Retinal pigment epithelial cell (primary cell): ENCODE results near the gene DDX54.
"Not testable (repeated sequence)": the region's sequence is repeated elsewhere in the genome, so short reads cannot be mapped to it uniquely, and the experiment has no call there.

ENCODE experiments used
- DNase-seq: peaks from one replicate; pipeline ENCODE4 v3.0.0-alpha.2; 2010; ENCODE audit warnings: low read depth
- H3K4me3 ChIP-seq: 2 replicates; pipeline ENCODE4 v1.5.1; 2011; ENCODE audit warnings: mild to moderate bottlenecking, low read length, control low read depth, moderate library complexity
- TF ChIP-seq, protein P1 (sequence below): conservative IDR thresholded peaks from 2 replicates; pipeline ENCODE4 v1.5.1; 2011; ENCODE audit warnings: low read depth, low read length, control low read depth, inconsistent platforms

The DDX54 gene

DNA sequence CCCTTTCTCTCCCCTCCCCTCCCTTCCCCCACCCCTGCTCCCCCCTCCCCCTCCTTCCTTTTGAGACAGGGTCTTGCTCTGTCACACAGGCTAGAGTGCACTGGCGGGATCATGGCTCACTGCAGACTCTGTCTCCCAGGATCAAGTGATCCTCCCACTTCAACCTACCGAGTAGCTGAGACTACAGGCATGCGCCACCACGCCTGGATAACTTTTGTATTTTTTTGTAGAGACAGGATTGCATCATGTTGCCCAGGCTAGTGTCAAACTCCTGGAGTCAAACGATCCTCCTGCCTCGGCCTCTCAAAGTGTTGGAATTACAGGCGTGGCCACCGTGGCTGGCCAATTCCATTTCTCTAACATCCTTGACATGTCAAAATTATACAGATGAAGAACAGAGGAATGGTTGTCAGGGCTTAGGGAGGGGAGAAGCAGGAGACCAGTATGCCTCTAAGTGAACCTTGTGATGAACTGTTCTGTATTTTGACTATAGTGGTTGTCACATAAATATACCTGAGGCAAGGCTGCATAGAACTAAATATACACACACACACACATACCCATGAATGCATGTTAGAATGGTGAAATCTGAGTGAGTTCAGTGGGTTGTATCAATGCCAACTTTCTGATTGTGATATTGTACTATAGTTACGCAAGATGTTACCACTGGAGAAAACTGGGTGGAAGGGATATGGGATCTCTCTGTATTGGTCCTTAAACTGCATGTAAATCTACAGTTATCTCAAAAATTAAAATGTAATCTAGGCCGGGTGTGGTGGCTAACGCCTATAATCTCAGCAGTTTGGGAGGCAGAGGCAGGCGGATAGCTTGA lies 39.3 kb downstream of the DDX54 start:
- no peak overlapping the region for H3K4me3 ChIP-seq
- TF ChIP-seq, protein P1, sequence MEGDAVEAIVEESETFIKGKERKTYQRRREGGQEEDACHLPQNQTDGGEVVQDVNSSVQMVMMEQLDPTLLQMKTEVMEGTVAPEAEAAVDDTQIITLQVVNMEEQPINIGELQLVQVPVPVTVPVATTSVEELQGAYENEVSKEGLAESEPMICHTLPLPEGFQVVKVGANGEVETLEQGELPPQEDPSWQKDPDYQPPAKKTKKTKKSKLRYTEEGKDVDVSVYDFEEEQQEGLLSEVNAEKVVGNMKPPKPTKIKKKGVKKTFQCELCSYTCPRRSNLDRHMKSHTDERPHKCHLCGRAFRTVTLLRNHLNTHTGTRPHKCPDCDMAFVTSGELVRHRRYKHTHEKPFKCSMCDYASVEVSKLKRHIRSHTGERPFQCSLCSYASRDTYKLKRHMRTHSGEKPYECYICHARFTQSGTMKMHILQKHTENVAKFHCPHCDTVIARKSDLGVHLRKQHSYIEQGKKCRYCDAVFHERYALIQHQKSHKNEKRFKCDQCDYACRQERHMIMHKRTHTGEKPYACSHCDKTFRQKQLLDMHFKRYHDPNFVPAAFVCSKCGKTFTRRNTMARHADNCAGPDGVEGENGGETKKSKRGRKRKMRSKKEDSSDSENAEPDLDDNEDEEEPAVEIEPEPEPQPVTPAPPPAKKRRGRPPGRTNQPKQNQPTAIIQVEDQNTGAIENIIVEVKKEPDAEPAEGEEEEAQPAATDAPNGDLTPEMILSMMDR = no peak
- DNase-seq = no peak

DNA sequence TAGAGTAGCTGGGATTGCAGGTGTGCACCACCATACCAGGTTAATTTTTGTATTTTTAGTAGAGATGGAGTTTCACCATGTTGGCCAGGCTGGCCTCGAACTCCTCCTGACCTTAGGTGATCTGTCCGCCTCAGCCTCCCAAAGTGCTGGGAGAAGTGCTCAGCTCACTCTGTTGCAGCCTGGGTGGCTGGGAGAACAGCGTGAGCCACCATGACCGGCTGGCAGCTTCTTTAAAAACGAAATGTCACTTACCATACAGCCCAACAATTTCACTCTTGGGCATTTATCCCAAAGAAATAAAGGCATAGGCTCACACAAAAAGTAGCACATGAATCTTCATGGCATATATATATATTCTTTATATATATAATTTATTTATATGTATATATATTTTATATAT lies 40.5 kb downstream of the DDX54 start:
- H3K4me3 ChIP-seq = no peak overlapping the region
- DNase-seq = no peak
- TF ChIP-seq, protein P1 = no peak

DNA sequence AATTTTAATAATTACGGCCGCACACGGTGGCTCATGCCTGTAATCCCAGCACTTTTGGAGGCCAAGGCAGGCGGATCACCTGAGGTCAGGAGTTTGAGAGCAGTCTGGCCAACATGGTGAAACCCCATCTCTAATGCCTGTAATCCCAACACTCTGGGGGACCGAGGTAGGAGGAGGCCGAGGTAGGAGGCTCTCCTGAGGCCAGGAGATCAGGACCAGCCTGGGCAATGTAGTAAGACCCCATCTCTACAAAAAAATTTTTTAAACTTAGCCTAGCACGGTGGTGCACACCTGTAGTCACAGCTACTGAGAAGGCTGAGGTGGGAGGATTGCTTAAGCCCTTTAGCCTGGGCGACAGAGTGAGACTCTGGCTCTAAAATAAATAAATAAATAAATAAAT lies 41.3 kb downstream of the DDX54 start:
- no peak for DNase-seq
- no peak overlapping the region for H3K4me3 ChIP-seq
- TF ChIP-seq, protein P1 = no peak

DNA sequence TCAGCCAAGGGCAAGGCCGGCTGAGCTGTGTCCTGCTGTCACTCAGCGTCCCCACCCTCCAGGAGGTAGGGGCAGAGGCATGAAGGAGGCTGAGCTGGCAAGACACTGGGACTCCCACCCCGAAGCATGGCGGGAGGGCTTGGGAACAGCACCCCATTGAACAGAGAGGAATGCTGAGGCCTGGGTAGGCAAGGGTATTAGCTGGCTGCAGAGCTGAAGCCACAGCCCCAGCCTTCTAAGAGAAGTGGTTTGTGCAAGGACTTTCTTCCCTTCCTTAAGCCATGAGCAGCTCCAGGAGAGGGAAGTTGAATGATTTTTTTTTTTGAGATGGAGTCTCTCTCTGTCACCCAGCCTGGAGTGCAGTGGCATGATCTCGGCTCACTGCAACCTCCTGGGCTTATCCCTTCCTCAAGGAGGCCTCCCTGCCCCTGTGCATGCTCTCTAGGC lies 42.4 kb downstream of the DDX54 start:
- no peak overlapping the region for H3K4me3 ChIP-seq
- TF ChIP-seq, protein P1 = no peak
- no peak for DNase-seq

DNA sequence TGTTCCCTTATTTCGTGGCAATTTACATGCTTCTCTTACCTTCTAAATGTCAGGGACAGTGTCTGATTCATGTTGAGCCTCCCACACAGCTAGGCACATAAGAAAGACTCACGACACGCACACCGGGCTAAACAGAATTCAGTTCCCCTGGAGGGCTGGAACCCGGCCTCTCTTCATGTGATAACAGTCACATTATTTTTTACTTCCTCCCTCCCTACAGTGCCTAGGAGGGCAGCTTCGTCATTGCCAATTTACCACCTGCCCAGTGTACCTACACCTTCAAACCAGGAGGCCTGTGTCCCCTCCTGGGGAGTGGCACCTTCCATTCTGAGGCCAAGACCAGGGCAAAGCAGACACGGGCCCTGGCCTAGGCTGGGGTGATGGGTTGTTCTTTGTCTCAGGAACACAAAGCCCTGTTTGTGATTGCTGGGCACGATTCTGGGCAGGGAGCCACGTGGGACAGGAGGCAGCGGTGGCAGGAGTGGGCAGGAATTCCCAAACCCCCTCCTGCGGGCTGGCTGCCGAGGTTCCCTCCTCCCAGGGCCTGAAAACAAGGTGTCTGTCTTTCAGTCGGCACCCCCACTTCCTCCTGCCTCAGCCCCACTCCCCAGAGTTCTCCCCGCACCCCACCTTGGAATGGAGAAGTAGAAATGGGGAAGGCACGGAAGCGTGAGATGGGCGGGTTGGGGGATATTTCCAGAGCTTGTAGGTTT lies 42.9 kb downstream of the DDX54 start:
- TF ChIP-seq, protein P1 = no peak
- no peak for DNase-seq
- no peak overlapping the region for H3K4me3 ChIP-seq

DNA sequence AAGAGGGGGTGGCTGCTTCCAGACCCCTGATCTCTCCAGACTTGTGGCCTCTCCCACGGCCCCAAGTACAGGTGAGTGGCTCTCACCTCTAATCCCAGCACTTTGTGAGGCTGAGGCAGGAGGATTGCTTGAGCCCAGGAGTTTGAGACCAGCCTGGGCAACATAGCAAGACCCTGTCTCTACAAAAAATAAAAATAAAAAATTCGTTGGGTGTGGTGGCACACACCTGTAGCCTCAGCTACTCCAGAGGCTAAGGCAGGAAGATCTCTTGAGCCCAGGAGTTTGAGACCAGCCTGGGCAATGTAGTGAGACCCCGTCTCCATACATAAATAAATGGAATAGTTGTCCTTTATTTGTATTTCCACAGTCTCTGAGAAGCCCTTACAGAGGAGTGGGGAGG lies 43.6 kb downstream of the DDX54 start:
- not testable (repeated sequence) for DNase-seq, H3K4me3 ChIP-seq

DNA sequence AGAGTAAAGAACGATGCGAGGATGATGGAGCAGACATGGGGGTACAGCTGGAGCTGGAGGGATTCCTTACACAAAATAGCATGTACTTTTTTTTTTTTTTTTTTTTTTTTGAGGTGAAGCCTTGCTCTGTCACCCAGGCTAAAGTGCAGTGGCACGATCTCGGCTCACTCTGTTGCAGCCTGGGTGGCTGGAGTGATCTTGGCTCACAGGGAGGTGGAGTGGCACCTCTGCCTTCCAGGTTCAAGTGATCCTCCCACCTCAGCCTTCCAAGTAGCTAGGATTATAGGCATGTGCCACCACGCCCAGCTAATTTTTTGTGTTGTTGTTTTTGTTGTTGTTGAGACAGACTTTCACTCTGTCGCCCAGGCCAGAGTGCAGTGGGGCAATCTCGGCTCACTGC lies 44.6 kb downstream of the DDX54 start:
- TF ChIP-seq, protein P1 = no peak
- H3K4me3 ChIP-seq = no peak overlapping the region

More for the DNA sequence above, 44.6 kb downstream of the DDX54 start:
- DNase-seq = no peak
